ENCODE data around the gene ZNG1C.
"Not testable (repeated sequence)": the region's sequence is repeated elsewhere in the genome, so short reads cannot be mapped to it uniquely, and the experiment has no call there.

Gene ZNG1C

DNA sequence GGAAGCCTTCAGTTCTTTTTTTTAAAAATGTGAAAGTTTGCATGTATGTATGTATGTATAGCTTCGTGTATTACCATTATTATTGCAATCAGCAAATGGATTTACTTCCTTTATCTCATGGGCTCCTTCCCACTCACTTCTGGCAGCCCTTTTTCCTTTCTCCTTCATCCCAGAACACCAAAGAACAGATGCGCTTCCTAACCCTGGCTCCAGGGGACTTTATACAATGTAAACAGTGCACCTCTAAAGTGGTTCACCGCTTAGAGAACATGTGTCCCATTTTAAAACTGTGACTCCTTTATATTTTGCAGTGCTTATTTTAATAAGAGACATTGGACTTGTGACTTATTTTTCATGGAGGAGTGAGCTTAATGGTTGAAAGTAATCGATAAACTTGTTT, 101.5 kb downstream of the ZNG1C start:
- not testable (repeated sequence) for DNase-seq

- not testable (repeated sequence) for DNase-seq
Measured at GRCh38 chr9:68343992-68344391, 102.2 kb downstream of the ZNG1C start.

Data from DMS153 (cell line).